ENCODE results near the gene KIF9.
"Not testable (repeated sequence)": the region's sequence is repeated elsewhere in the genome, so short reads cannot be mapped to it uniquely, and the experiment has no call there.

The KIF9 gene

GRCh38 chr3:47180011-47180410, 102.6 kb downstream of the KIF9 start:
- DNase-seq: not testable (repeated sequence)

Measured in NCI-H1436 treated with DMSO at 0.1 percent for 48 hours (cell line).